ENCODE data around the gene AOX1. TPM values are rescaled to one million over a fixed set of nuclear protein-coding genes. Genes with fewer than 3 reads are reported as not detected.
A peak's percentile ranks its signal among the peaks of the same experiment; 100 is the strongest.

The AOX1 gene
- total RNA-seq, 1 experiment from 2014 or later: 5.1 TPM

DNA sequence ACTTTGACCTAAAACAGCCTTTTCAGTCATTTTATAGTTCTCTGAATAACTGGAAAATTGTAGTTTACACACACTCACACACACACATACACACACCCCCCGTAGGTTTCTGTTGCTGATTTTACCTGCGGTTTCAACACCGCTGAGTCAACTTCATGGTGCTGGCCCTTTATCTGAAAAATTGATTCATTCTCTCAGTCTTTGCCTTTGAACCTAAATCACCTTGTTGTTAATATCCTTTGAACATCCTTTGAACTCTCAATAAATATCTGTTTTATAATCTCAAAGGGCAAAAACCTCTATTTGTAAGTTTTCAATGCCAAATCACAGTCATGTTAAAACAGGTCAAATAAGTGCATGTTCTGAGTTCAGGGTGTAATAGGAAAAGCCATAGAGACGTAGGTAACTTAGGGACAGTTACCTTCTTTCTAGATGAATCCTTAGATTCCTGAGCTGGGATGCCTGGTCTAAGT lies 116.9 kb downstream of the AOX1 start:
- Histone ChIP-seq H3K9me2 (ENCODE audit: insufficient read depth) (no peaks in the 10 kb centered on the region), H2AFZ (no peak overlapping the region), H3K4me3 (no peak overlapping the region), H3K4me2 (peak overlapping the region; percentile 10; the same call in 1 of the 2 replicates), H3K27me3 (ENCODE audit: insufficient read depth, low read depth) (no peaks in the 10 kb centered on the region), H3K4me1 (replicated peaks; ENCODE audit: insufficient read depth) (peaks cover 5% of the 10 kb centered on the region; the same call in 1 of the 2 replicates), H3F3A (ENCODE audit: insufficient read depth, low read depth) (peaks cover 4% of the 10 kb centered on the region; the same call in 1 of the 2 replicates), H3K9me3 (ENCODE audit: insufficient read depth, low read depth) (no peaks in the 10 kb centered on the region), H3K27ac (no peak overlapping the region), H3K36me3 (ENCODE audit: low read depth) (no peaks in the 10 kb centered on the region), H3K79me2 (ENCODE audit: low read depth) (no peaks in the 10 kb centered on the region), H4K20me1 (ENCODE audit: insufficient read depth) (no peaks in the 10 kb centered on the region)
- ChIA-PET CTCF (interaction anchor here (0.8 to 1.1 kb wide), 2 partner anchors 219 to 737 kb away, joined by 3 to 7 read pairs; no protein-coding TSS in a partner anchor), POLR2A (ENCODE audit: unreplicated experiment) (no interaction called here)
- TF ChIP-seq, protein P1, sequence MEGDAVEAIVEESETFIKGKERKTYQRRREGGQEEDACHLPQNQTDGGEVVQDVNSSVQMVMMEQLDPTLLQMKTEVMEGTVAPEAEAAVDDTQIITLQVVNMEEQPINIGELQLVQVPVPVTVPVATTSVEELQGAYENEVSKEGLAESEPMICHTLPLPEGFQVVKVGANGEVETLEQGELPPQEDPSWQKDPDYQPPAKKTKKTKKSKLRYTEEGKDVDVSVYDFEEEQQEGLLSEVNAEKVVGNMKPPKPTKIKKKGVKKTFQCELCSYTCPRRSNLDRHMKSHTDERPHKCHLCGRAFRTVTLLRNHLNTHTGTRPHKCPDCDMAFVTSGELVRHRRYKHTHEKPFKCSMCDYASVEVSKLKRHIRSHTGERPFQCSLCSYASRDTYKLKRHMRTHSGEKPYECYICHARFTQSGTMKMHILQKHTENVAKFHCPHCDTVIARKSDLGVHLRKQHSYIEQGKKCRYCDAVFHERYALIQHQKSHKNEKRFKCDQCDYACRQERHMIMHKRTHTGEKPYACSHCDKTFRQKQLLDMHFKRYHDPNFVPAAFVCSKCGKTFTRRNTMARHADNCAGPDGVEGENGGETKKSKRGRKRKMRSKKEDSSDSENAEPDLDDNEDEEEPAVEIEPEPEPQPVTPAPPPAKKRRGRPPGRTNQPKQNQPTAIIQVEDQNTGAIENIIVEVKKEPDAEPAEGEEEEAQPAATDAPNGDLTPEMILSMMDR (conservative IDR thresholded peaks at IDR 0.05): no peak
- no peak for TF ChIP-seq EZH2 (IDR thresholded peaks at IDR 0.05; ENCODE audit: low read depth)
- intact Hi-C loops (cut with micrococcal nuclease; ENCODE audit: unreplicated experiment): loop anchor here (1.0 to 2.0 kb wide), 5 partner anchors 84 to 998 kb away; no protein-coding TSS in a partner anchor
- DNase-seq: no peak
- BruUV-seq (replicated peaks): no TSS peak

DNA sequence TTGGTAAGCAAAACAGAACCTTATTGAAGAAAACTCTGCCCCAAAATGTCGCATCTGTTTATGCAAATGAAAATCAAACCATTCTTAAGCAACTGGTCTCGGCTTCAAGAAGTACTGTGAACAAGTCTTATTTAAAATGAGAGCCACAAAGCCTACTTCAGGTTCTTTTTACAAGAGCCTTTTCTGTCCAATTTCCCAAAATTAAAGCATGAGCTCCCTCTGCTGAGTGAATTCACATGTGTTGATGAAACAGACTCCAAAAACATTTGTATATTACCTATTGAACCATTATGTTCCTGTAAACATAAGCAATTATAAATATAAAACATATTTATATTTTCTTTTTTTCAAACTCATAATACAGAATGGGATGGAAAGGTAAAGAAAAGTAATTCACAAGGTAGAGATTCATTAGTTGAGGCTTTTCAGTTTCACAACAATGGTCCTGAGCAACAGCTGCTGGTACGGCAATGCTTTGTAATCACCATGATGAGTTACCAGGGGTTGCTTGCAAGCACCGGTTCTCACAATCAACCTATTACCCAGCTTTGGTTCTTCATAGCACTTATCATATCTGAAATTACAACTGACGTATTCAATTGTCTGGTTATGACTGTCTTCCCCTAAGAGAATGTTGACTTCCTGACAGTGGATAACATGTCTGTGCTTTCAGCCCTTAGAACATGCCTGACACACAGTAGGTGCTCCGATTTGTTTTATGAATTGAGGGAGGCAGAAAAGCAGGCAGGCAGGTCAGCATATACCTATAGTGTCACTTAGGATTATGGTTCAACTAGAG lies 117.5 kb downstream of the AOX1 start:
- Histone ChIP-seq H3K27ac (no peak overlapping the region), H3F3A (ENCODE audit: insufficient read depth, low read depth) (peaks cover 4% of the 10 kb centered on the region; the same call in 1 of the 2 replicates), H4K20me1 (ENCODE audit: insufficient read depth) (no peaks in the 10 kb centered on the region), H3K9me3 (ENCODE audit: insufficient read depth, low read depth) (no peaks in the 10 kb centered on the region), H3K9me2 (ENCODE audit: insufficient read depth) (no peaks in the 10 kb centered on the region), H3K4me1 (replicated peaks; ENCODE audit: insufficient read depth) (peaks cover 5% of the 10 kb centered on the region; the same call in 1 of the 2 replicates), H3K4me2 (peak overlapping the region; percentile 10; the same call in 1 of the 2 replicates), H2AFZ (no peak overlapping the region), H3K79me2 (ENCODE audit: low read depth) (no peaks in the 10 kb centered on the region), H3K27me3 (ENCODE audit: insufficient read depth, low read depth) (no peaks in the 10 kb centered on the region), H3K36me3 (ENCODE audit: low read depth) (no peaks in the 10 kb centered on the region), H3K4me3 (no peak overlapping the region)
- peak; percentile 27 to 65 for DNase-seq
- TF ChIP-seq, protein P1 (conservative IDR thresholded peaks at IDR 0.05): peak; percentile 81
- TF ChIP-seq EZH2 (IDR thresholded peaks at IDR 0.05; ENCODE audit: low read depth): no peak
- intact Hi-C loops (cut with micrococcal nuclease; ENCODE audit: unreplicated experiment): loop anchor here (1.0 to 2.0 kb wide), 5 partner anchors 85 to 999 kb away; no protein-coding TSS in a partner anchor
- no TSS peak for BruUV-seq (replicated peaks)
- ChIA-PET CTCF (interaction anchor here (0.7 to 1.1 kb wide), 4 partner anchors 66 to 738 kb away, joined by 3 to 7 read pairs (median 4); no protein-coding TSS in a partner anchor), POLR2A (ENCODE audit: unreplicated experiment) (no interaction called here)

DNA sequence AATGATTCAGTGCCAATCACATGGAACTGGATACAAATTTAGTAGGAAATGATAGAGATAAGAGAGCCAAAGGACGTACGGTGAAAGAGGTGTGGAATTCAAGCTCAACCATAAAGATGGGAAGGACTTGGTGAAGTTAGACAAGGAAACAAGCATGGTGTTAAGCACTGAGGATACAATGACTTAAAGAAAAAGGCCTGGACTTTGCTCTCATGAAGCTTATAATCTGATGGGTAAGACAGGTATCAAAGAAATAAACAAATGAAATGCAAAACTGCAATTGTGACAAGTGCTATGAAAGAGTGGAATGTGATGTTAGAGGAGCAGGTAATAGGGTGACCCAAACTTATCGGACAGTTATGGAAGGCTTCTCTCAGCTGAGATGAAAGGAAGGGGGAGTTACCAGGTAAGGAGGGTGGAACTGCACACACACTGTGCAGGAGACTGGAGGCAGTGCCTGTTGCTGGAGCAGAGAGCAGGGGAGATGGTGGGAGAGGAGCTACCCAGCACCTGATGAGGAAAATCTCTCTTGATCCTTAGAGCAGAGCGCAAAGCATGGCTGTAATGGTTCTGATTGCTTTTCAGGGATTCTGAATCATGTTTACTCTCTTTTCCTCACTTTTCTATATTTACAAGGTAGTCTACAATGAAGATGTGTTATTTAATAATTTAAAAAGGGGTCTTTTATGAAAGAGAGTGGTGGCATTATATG lies 118.3 kb downstream of the AOX1 start:
- BruUV-seq (replicated peaks): no TSS peak
- Histone ChIP-seq H3K27ac (no peak overlapping the region), H3F3A (ENCODE audit: insufficient read depth, low read depth) (peaks cover 4% of the 10 kb centered on the region; the same call in 1 of the 2 replicates), H3K4me1 (replicated peaks; ENCODE audit: insufficient read depth) (peaks cover 5% of the 10 kb centered on the region; the same call in 1 of the 2 replicates), H3K9me3 (ENCODE audit: insufficient read depth, low read depth) (no peaks in the 10 kb centered on the region), H3K36me3 (ENCODE audit: low read depth) (no peaks in the 10 kb centered on the region), H4K20me1 (ENCODE audit: insufficient read depth) (no peaks in the 10 kb centered on the region), H3K9me2 (ENCODE audit: insufficient read depth) (no peaks in the 10 kb centered on the region), H2AFZ (no peak overlapping the region), H3K27me3 (ENCODE audit: insufficient read depth, low read depth) (no peaks in the 10 kb centered on the region), H3K4me3 (no peak overlapping the region), H3K4me2 (no peak overlapping the region), H3K79me2 (ENCODE audit: low read depth) (no peaks in the 10 kb centered on the region)
- POLR2A ChIA-PET (ENCODE audit: unreplicated experiment): no interaction called here
- intact Hi-C loops (cut with micrococcal nuclease; ENCODE audit: unreplicated experiment): loop anchor here (1.0 to 2.0 kb wide), 5 partner anchors 86 to 999 kb away; no protein-coding TSS in a partner anchor
- no peak for DNase-seq
- CTCF ChIA-PET: interaction anchor here (0.7 to 0.8 kb wide), 2 partner anchors 67 to 219 kb away, joined by 3 to 5 read pairs; no protein-coding TSS in a partner anchor
- no peak for TF ChIP-seq EZH2 (IDR thresholded peaks at IDR 0.05; ENCODE audit: low read depth)
- TF ChIP-seq, protein P1 (conservative IDR thresholded peaks at IDR 0.05): no peak

Measured in PC-9 (cell line).